IMR-90 (cell line): ENCODE data around the gene SHC1.

Experiments
- POLR2A ChIP-seq: IDR thresholded peaks from 2 replicates; pipeline ENCODE4 v1.6.1; 2012; ENCODE audit warnings: mild to moderate bottlenecking, low read depth, low read length
- TF ChIP-seq, protein P1 (sequence below): conservative IDR thresholded peaks from 2 replicates; pipeline ENCODE4 v1.5.1; 2012; ENCODE audit warnings: mild to moderate bottlenecking, low read depth, low read length, improper control_type of control experiment
- TF ChIP-seq, protein P2 (sequence below): fragments of 150-350 bp; IDR thresholded peaks from 2 replicates; pipeline ENCODE4 v1.6.1; 2016; ENCODE audit warnings: low read depth, mild to moderate bottlenecking, low read length, moderate library complexity, borderline replicate concordance

DNA sequence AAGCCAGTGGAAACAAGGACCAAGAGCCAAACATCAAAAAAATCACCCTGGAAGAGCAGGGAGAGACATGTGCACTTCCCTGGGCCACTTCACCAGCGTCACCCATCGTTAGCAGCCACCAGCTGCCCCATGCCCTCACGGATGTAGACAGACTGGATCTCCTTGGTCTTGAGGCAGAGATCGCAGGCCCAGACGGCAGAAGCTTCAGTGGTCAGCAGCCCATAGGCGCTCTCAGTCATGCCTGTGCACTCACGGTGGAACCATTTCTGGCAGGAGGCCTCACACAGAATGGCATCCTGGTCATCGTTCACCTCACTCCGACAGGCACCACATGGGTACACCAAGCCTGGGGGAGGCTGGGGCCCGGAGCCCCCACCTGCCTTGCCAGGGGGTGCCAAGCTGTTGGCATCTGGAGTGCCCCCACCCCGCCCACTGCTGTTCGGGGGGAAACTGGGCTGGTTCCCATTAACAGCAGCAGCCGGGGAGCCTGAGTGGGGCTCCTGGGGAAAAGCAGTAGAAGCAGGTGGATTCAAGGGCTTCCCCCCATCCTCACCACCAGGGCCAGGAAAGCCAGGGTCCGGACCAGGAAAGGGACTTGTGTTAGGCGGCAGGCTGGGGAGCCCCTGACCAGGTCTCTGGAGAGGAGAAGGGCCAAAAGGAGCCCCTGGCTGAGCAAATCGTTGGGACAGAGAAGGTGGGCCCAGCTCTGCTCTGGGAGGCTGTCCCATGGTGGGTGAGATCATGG lies 11.7 kb downstream of the SHC1 start:
- no peak for TF ChIP-seq POLR2A
- TF ChIP-seq, protein P1, sequence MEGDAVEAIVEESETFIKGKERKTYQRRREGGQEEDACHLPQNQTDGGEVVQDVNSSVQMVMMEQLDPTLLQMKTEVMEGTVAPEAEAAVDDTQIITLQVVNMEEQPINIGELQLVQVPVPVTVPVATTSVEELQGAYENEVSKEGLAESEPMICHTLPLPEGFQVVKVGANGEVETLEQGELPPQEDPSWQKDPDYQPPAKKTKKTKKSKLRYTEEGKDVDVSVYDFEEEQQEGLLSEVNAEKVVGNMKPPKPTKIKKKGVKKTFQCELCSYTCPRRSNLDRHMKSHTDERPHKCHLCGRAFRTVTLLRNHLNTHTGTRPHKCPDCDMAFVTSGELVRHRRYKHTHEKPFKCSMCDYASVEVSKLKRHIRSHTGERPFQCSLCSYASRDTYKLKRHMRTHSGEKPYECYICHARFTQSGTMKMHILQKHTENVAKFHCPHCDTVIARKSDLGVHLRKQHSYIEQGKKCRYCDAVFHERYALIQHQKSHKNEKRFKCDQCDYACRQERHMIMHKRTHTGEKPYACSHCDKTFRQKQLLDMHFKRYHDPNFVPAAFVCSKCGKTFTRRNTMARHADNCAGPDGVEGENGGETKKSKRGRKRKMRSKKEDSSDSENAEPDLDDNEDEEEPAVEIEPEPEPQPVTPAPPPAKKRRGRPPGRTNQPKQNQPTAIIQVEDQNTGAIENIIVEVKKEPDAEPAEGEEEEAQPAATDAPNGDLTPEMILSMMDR = no peak
- TF ChIP-seq, protein P2, sequence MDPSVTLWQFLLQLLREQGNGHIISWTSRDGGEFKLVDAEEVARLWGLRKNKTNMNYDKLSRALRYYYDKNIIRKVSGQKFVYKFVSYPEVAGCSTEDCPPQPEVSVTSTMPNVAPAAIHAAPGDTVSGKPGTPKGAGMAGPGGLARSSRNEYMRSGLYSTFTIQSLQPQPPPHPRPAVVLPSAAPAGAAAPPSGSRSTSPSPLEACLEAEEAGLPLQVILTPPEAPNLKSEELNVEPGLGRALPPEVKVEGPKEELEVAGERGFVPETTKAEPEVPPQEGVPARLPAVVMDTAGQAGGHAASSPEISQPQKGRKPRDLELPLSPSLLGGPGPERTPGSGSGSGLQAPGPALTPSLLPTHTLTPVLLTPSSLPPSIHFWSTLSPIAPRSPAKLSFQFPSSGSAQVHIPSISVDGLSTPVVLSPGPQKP = no peak
